ENCODE measurements around the gene RPUSD3.

GRCh38 chr3:9797196-9797945, 46.4 kb downstream of the RPUSD3 start:
- TF ChIP-seq CTCF (IDR thresholded peaks at IDR 0.05) (no peak), POLR2A (IDR thresholded peaks at IDR 0.05) (no peak)
